DOHH2 (cell line): Measurements from ENCODE around the gene ZNF185.

Source experiments
- EZH2phosphoT487 ChIP-seq: fragments of 200-600 bp; sonication (generic); IDR thresholded peaks from 2 replicates; pipeline ENCODE4 v1.6.1; 2017; ENCODE audit warnings: borderline replicate concordance, mild to moderate bottlenecking, antibody characterized with exemption, low read length, moderate library complexity, mixed read lengths
- TF ChIP-seq, protein P1 (sequence below): fragments of 200-600 bp; sonication (generic); IDR thresholded peaks from one replicate; pipeline ENCODE4 v1.5.1; 2014; ENCODE audit warnings: antibody characterized with exemption, mild to moderate bottlenecking, low read depth, low read length; ENCODE audit not compliant: poor library complexity, severe bottlenecking

DNA sequence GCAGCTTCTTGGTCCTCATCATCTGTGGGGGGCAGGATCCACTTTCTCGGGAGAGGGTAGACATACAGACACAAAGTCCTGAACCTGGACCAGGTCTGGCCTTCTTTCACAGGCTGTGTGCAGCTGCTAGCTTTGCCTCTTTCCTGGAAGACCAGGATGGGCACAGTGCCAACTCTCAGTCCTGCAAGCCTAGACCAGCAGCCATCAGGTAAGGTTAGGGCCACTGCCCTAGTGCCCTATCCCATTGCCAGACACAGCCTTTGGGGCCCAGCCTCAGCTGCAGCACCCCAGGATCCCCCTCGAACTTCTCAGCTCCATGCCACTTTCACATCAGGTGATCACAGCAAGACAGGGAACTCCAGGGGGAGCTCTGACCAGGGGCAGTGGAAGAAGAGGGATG is 38.4 kb downstream of the ZNF185 start:
- TF ChIP-seq, protein P1, sequence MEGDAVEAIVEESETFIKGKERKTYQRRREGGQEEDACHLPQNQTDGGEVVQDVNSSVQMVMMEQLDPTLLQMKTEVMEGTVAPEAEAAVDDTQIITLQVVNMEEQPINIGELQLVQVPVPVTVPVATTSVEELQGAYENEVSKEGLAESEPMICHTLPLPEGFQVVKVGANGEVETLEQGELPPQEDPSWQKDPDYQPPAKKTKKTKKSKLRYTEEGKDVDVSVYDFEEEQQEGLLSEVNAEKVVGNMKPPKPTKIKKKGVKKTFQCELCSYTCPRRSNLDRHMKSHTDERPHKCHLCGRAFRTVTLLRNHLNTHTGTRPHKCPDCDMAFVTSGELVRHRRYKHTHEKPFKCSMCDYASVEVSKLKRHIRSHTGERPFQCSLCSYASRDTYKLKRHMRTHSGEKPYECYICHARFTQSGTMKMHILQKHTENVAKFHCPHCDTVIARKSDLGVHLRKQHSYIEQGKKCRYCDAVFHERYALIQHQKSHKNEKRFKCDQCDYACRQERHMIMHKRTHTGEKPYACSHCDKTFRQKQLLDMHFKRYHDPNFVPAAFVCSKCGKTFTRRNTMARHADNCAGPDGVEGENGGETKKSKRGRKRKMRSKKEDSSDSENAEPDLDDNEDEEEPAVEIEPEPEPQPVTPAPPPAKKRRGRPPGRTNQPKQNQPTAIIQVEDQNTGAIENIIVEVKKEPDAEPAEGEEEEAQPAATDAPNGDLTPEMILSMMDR: no peak
- TF ChIP-seq EZH2phosphoT487: no peak
